Right renal cortex interstitium (tissue), 3 donors: ENCODE measurements around the gene GUCY1A2. TPM values are rescaled to one million over a fixed set of nuclear protein-coding genes. Genes with fewer than 3 reads are reported as not detected.
"Not testable (repeated sequence)": the region's sequence is repeated elsewhere in the genome, so short reads cannot be mapped to it uniquely, and the experiment has no call there.

Source experiments
- DNase-seq, 3 donors: peaks; one replicate each; pipeline ENCODE4 v3.0.0-alpha.2; 2013; ENCODE audit warnings: low read depth in 3 of 3, low spot score in 2 of 3
- polyA plus RNA-seq, 3 donors: library from polyadenylated mRNA; unstranded; fragments of 120-200 nt; gene quantifications; one replicate each; pipeline ENCODE4 v1.2.1, GENCODE V29; 2013; ENCODE audit not compliant: insufficient read length in 3 of 3

Gene GUCY1A2
- polyA plus RNA-seq, 3 donors = 2.8 to 3.3 (median 3.0) TPM

GRCh38 chr11:106958517-106959248 lies 59.6 kb downstream of the GUCY1A2 start:
- no peak for DNase-seq

- no peak for DNase-seq
These were observed 61.2 kb downstream of the GUCY1A2 start for GRCh38 chr11:106957030-106957482.

- DNase-seq = no peak
These were observed 68.2 kb downstream of the GUCY1A2 start for GRCh38 chr11:106950067-106950491.

DNA sequence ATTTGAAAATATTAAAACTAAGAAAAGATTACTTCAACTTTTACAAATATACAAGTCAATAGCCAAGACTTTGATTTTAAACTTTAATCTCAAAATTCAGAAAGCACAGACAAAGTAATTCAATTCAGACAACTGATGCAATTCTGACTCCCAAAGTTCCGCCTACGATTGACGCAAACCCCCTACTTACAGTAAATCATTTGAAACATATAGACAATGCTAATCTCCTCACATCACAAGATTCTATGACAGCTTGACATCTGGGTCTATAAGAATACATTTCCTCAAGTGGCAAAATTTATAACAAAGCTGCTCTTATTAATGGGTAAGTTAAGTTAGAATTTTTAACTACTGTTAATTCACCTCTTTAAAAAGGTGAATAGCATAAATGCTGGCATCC lies 75.2 kb downstream of the GUCY1A2 start:
- no peak for DNase-seq

GRCh38 chr11:106939157-106939556 lies 79.1 kb downstream of the GUCY1A2 start:
- DNase-seq = no peak

DNA sequence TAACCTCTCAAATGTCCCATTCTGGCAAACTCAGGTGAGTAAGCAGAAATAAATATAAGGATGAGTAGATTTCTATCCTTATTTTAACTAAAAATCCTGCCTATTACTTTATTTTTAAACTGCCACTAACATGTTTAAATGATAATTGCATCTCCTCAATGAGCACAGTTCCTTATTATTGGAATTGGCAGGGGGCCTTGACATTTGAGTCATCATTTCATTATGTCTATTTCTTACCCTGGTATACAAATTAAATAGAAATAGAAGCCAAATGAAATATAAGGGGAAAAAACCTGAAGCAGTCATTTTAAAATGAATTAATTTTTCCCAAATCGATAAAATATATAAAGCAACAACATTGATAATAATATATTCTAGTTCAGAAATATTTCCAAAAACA lies 81.2 kb downstream of the GUCY1A2 start:
- no peak for DNase-seq

GRCh38 chr11:106925245-106925644 lies 93.0 kb downstream of the GUCY1A2 start:
- DNase-seq = no peak

- DNase-seq = no peak
These were observed 97.3 kb downstream of the GUCY1A2 start for GRCh38 chr11:106920899-106921509.

DNA sequence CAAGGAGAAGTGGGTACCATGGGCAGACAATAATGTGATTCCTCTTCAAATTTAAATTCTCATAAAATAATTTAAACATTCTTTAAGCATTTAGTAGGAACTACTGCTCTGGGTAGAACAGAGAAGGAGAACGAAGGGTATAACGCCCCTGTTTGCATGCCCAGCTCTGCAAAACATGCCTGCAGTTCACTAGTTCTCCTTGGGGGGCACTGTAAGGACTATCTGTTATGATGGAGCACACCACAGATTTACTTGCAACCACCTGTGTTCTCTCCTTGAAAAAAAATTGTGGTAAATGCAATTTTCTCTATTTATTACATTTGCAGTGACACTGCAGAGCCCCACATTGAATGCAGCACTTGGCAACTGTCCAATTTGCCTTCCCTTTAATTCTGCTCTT lies 100.3 kb downstream of the GUCY1A2 start:
- no peak for DNase-seq

GRCh38 chr11:106914409-106914808 lies 103.9 kb downstream of the GUCY1A2 start:
- DNase-seq = no peak

GRCh38 chr11:106913141-106913540 lies 105.1 kb downstream of the GUCY1A2 start:
- DNase-seq = no peak

- no peak for DNase-seq
These were observed 113.5 kb downstream of the GUCY1A2 start for GRCh38 chr11:106904826-106905225.

- DNase-seq = no peak
These were observed 128.6 kb downstream of the GUCY1A2 start for GRCh38 chr11:106889718-106890117.

GRCh38 chr11:106888386-106888785 lies 129.9 kb downstream of the GUCY1A2 start:
- no peak for DNase-seq

DNA sequence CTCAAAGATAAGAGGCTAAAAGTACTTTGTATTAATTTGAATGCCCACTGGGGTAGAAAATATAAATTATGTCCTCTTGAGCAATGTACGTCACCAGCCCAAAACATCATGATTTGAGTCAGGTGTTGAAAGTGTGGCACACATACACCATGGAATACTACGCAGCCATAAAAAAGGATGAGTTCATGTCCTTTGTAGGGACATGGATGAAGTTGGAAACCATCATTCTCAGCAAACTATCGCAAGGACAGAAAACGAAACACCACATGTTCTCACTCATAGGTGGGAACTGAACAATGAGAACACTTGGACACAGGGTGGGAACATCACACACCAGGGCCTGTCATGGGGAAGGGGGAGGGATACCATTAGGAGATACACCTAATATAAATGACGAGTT lies 134.6 kb downstream of the GUCY1A2 start:
- not testable (repeated sequence) for DNase-seq

- no peak for DNase-seq
These were observed 138.3 kb downstream of the GUCY1A2 start for GRCh38 chr11:106879832-106880546.

DNA sequence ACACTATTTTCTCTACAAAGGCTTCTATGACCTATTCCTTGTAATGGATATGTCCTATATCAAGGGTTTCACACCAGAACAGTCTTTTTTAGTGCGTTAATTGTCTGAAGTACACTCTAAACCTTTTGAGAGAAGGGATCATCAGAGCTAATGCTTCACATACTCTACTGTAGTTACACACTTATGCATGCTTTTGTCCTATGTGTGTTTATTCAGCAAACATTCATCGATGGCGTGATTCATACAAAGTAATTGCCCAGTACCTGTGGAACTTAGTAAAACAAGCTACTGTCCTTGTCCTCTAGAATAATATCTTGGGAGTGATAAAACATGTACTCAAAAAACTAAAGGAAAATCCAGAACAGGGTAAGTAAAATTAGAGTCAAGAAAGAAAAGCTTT lies 139.2 kb downstream of the GUCY1A2 start:
- no peak for DNase-seq

DNA sequence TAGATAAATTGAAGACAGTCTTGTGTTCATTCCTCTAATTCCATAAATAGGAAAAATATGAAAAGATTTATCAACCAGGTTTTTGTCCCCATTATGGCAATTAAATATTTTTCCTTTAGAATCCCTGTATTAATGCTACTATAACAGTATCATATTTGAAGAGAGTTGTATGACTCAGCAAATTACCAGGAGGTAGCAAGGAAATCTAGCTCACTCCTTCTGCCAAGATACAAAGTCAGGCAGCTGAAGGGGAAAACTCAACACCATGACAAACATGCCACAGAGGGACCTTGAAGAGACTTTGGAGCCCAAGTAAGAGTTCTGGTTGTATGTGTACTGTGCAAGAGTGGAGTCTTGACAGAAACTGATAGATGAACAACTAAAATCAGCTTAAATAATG lies 143.3 kb downstream of the GUCY1A2 start:
- no peak for DNase-seq

- DNase-seq = no peak
These were observed 146.0 kb downstream of the GUCY1A2 start for GRCh38 chr11:106872246-106872645.

GRCh38 chr11:106858200-106858599 lies 160.1 kb downstream of the GUCY1A2 start:
- DNase-seq = no peak

DNA sequence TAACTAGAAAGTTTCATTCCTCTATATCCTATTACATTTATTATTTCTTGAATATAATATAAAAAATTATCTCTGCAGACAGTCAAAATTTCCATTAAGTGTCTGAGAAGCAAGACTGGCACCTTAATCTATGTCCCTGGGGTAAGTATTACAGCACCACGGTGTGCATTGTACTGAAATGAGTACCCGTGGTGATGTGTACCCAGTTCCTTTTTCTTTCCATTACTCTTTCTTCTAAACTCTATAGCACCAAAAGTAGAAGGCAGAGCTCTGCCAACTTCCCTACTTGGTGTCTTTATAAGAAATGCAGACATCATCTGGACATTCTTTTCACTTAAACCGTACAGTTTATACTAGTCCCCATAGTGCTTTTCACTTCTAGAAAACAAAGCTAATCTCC lies 161.7 kb downstream of the GUCY1A2 start:
- no peak for DNase-seq

DNA sequence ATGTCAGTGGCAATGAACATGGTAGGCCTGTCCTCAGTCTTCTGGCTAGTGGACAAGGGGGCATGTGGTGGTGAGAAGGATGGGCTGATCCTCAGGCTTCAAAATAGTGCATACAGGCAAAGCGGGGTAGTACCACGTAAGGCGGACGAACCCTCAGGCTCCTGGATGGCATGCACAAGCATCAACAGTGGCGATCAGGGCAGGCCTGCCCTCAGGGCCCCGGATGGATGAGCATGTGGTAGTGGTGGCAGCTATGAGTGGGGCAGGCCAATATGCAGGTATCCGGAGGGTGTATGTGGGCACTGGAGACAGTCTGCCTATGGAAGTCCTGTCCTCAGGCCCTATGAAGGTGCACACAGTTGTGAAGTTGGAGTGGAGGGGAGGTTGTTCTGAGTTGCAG lies 163.8 kb downstream of the GUCY1A2 start:
- no peak for DNase-seq
